H4 (cell line): ENCODE measurements around the gene KDELR3. TPM values are rescaled to one million over a fixed set of nuclear protein-coding genes. Genes with fewer than 3 reads are reported as not detected.

ENCODE experiments used
- DNase-seq: peaks from one replicate; pipeline ENCODE4 v3.0.0-alpha.2; 2015; ENCODE audit warnings: low spot score
- total RNA-seq: library from RNA; depleted of rRNA; stranded (reverse); fragments of >200 nt; shearing (Covaris generic); gene quantifications from 2 replicates; pipeline ENCODE4 v1.2.3, GENCODE V29; 2014; rRNA removed

The KDELR3 gene
- 52.2 and 72.8 TPM in 2 replicates for total RNA-seq

- DNase-seq: peak; percentile 49
These were observed at the start of gene KDELR3 for GRCh38 chr22:38467904-38468442. KDELR3 (plus strand) TSS chr22:38468096; CDS start chr22:38468234, 138 bp downstream.

GRCh38 chr22:38418589-38418988, 49.3 kb upstream of the KDELR3 start:
- no peak for DNase-seq

- no peak for DNase-seq
These were observed 48.6 kb upstream of the KDELR3 start for GRCh38 chr22:38419121-38419857.

- DNase-seq: no peak
These were observed 48.1 kb upstream of the KDELR3 start for GRCh38 chr22:38419858-38420160.

- no peak for DNase-seq
These were observed 47.2 kb upstream of the KDELR3 start for GRCh38 chr22:38420734-38421133.

- DNase-seq: no peak
These were observed 45.0 kb upstream of the KDELR3 start for GRCh38 chr22:38422611-38423511.

- no peak for DNase-seq
These were observed 44.1 kb upstream of the KDELR3 start for GRCh38 chr22:38423512-38424503.

GRCh38 chr22:38424525-38425080, 43.3 kb upstream of the KDELR3 start:
- no peak for DNase-seq

GRCh38 chr22:38426628-38427027, 41.3 kb upstream of the KDELR3 start:
- DNase-seq: no peak

GRCh38 chr22:38427465-38427864, 40.4 kb upstream of the KDELR3 start:
- no peak for DNase-seq

GRCh38 chr22:38427940-38428339, 40.0 kb upstream of the KDELR3 start:
- DNase-seq: no peak

GRCh38 chr22:38428714-38429113, 39.2 kb upstream of the KDELR3 start:
- DNase-seq: no peak

- no peak for DNase-seq
These were observed 38.3 kb upstream of the KDELR3 start for GRCh38 chr22:38429499-38430068.

GRCh38 chr22:38431266-38432010, 36.5 kb upstream of the KDELR3 start:
- DNase-seq: no peak

GRCh38 chr22:38432264-38432663, 35.6 kb upstream of the KDELR3 start:
- DNase-seq: no peak

- no peak for DNase-seq
These were observed 34.0 kb upstream of the KDELR3 start for GRCh38 chr22:38433871-38434270.

GRCh38 chr22:38435010-38435409, 32.9 kb upstream of the KDELR3 start:
- no peak for DNase-seq

- no peak for DNase-seq
These were observed 31.9 kb upstream of the KDELR3 start for GRCh38 chr22:38435965-38436364.

- DNase-seq: no peak
These were observed 31.1 kb upstream of the KDELR3 start for GRCh38 chr22:38436629-38437395.
